Endodermal cell (in vitro differentiated cells): Measurements from ENCODE around the gene ALDH4A1. TPM values are rescaled to one million over a fixed set of nuclear protein-coding genes. Genes with fewer than 3 reads are reported as not detected.

ENCODE experiments used
- DNase-seq: peaks from one replicate; pipeline ENCODE4 v3.0.0-alpha.2; 2017
- H3K27ac ChIP-seq: 2 replicates; pipeline ENCODE4 v1.5.1; 2013; ENCODE audit warnings: mild to moderate bottlenecking, low read depth, low read length, moderate library complexity
- H3K27me3 ChIP-seq: 2 replicates; pipeline ENCODE4 v1.6.1; 2013; ENCODE audit warnings: mild to moderate bottlenecking, low read length, moderate library complexity; ENCODE audit not compliant: insufficient read depth, control insufficient read depth, poor library complexity, severe bottlenecking
- H3K36me3 ChIP-seq: 2 replicates; pipeline ENCODE4 v1.7.0; 2013; ENCODE audit warnings: mild to moderate bottlenecking, low read length, moderate library complexity; ENCODE audit not compliant: control insufficient read depth, insufficient read depth
- H3K4me1 ChIP-seq: one replicate; pipeline ENCODE4 v1.7.0; 2013; ENCODE audit warnings: low read length; ENCODE audit not compliant: control insufficient read depth, insufficient read depth
- H3K4me3 ChIP-seq: 2 replicates; pipeline ENCODE4 v1.5.1; 2013; ENCODE audit warnings: mild to moderate bottlenecking, low read length, moderate library complexity
- H3K9ac ChIP-seq: 2 replicates; pipeline ENCODE4 v1.6.1; 2013; ENCODE audit warnings: mild to moderate bottlenecking, low read length, moderate library complexity; ENCODE audit not compliant: poor library complexity, severe bottlenecking; ENCODE audit errors: extremely low read depth
- H3K9me3 ChIP-seq: 2 replicates; pipeline ENCODE4 v1.6.1; 2013; ENCODE audit warnings: mild to moderate bottlenecking, low read length, moderate library complexity; ENCODE audit not compliant: control insufficient read depth
- H3K27ac Mint-ChIP-seq: 2 replicates; pipeline ENCODE4 v1.8.0; 2020; ENCODE audit warnings: mixed read lengths
- H3K27me3 Mint-ChIP-seq: 2 replicates; pipeline ENCODE4 v1.8.0; 2021; ENCODE audit warnings: mild to moderate bottlenecking, mixed read lengths; ENCODE audit not compliant: insufficient read depth
- H3K36me3 Mint-ChIP-seq: 2 replicates; pipeline ENCODE4 v1.8.0; 2020; ENCODE audit warnings: low read depth, mixed read lengths
- H3K4me1 Mint-ChIP-seq: 2 replicates; pipeline ENCODE4 v1.8.0; 2020; ENCODE audit warnings: mixed read lengths
- H3K4me3 Mint-ChIP-seq: 2 replicates; pipeline ENCODE4 v1.8.0; 2020; ENCODE audit warnings: mild to moderate bottlenecking, moderate library complexity, mixed read lengths
- H3K9me3 Mint-ChIP-seq: 2 replicates; pipeline ENCODE4 v1.8.0; 2020; ENCODE audit warnings: mild to moderate bottlenecking, mixed read lengths
- WGBS, 2 experiments: methylation state at CpG; one replicate each; pipeline versions ENCODE4 v1.1.5 to v1.1.7; 2013; ENCODE audit warnings: missing lambda C conversion rate in 2 of 2, mixed read lengths in 1 of 2; ENCODE audit not compliant: insufficient coverage in 1 of 2, insufficient read length in 1 of 2; 5-methylcytosine and 5-hydroxymethylcytosine counted together
- total RNA-seq, 2 donors: library from RNA; stranded (reverse); fragmentation: NEBNext Ultra II Directional in 1 of 2; extraction: Animal tissue kit (Norgen Biotek cat#: 25700) in 1 of 2; gene quantifications; 2 replicates in 1 of 2; 3 replicates in 1 of 2; pipeline ENCODE4 v1.2.1, GENCODE V29; 2021
- TF ChIP-seq, protein P1 (sequence below): fragments of 200-600 bp; sonication (generic); conservative IDR thresholded peaks from 2 replicates; pipeline ENCODE4 v1.5.0; 2021; ENCODE audit warnings: antibody characterized with exemption, mild to moderate bottlenecking

ALDH4A1 gene
- total RNA-seq, 2 donors from 2014 or later: 7.6 to 18.7 TPM

DNA sequence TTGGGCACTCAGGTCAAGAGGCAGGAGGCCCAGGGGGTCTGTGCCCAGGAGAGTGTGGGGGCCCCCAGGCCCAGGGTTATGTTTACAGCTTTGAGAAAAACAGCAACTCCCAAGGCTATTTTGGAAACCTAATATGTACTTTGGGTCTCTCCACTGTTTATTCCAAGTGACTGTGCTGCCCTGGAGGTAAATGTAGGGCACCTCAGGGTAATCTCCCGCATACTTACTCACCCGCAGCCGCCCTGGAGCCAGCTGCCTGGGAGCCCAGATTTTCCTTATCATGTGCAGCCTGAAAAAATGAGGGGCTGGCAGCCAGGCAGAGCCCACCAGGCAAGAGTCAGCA lies 34.1 kb upstream of the ALDH4A1 start:
- H3K27ac ChIP-seq: no peak overlapping the region
- no peak overlapping the region for H3K4me3 ChIP-seq
- no peaks in the 10 kb centered on the region for H3K36me3 ChIP-seq
- WGBS, 2 experiments: 94 to 100% methylated on average over 3 of the region's 3 CpGs
- H3K4me1 ChIP-seq: peaks cover 8% of the 10 kb centered on the region
- TF ChIP-seq, protein P1, sequence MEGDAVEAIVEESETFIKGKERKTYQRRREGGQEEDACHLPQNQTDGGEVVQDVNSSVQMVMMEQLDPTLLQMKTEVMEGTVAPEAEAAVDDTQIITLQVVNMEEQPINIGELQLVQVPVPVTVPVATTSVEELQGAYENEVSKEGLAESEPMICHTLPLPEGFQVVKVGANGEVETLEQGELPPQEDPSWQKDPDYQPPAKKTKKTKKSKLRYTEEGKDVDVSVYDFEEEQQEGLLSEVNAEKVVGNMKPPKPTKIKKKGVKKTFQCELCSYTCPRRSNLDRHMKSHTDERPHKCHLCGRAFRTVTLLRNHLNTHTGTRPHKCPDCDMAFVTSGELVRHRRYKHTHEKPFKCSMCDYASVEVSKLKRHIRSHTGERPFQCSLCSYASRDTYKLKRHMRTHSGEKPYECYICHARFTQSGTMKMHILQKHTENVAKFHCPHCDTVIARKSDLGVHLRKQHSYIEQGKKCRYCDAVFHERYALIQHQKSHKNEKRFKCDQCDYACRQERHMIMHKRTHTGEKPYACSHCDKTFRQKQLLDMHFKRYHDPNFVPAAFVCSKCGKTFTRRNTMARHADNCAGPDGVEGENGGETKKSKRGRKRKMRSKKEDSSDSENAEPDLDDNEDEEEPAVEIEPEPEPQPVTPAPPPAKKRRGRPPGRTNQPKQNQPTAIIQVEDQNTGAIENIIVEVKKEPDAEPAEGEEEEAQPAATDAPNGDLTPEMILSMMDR: no peak
- no peak overlapping the region for H3K9ac ChIP-seq
- peaks cover 31% of the 10 kb centered on the region for H3K4me1 Mint-ChIP-seq
- H3K27me3 Mint-ChIP-seq: no peaks in the 10 kb centered on the region
- no peak for DNase-seq
- H3K36me3 Mint-ChIP-seq: no peaks in the 10 kb centered on the region
- H3K9me3 ChIP-seq: no peaks in the 10 kb centered on the region
- no peak overlapping the region for H3K4me3 Mint-ChIP-seq
- H3K27me3 ChIP-seq: no peaks in the 10 kb centered on the region
- H3K9me3 Mint-ChIP-seq: no peaks in the 10 kb centered on the region
- H3K27ac Mint-ChIP-seq: no peak overlapping the region

GRCh38 chr1:18934205-18935000 lies 32.0 kb upstream of the ALDH4A1 start:
- WGBS, 2 experiments: 87 to 90% methylated on average over 10 to 13 of the region's 14 CpGs
- H3K36me3 Mint-ChIP-seq: no peaks in the 10 kb centered on the region
- peaks cover 5% of the 10 kb centered on the region for H3K4me1 ChIP-seq
- H3K27ac Mint-ChIP-seq: no peak overlapping the region
- H3K4me1 Mint-ChIP-seq: peaks cover 26% of the 10 kb centered on the region
- no peaks in the 10 kb centered on the region for H3K9me3 ChIP-seq
- TF ChIP-seq, protein P1: no peak
- no peak overlapping the region for H3K27ac ChIP-seq
- H3K27me3 ChIP-seq: no peaks in the 10 kb centered on the region
- H3K9ac ChIP-seq: no peak overlapping the region
- no peaks in the 10 kb centered on the region for H3K9me3 Mint-ChIP-seq
- peaks cover 2% of the 10 kb centered on the region for H3K27me3 Mint-ChIP-seq
- no peak for DNase-seq
- no peak overlapping the region for H3K4me3 ChIP-seq
- H3K4me3 Mint-ChIP-seq: no peak overlapping the region
- H3K36me3 ChIP-seq: no peaks in the 10 kb centered on the region

DNA sequence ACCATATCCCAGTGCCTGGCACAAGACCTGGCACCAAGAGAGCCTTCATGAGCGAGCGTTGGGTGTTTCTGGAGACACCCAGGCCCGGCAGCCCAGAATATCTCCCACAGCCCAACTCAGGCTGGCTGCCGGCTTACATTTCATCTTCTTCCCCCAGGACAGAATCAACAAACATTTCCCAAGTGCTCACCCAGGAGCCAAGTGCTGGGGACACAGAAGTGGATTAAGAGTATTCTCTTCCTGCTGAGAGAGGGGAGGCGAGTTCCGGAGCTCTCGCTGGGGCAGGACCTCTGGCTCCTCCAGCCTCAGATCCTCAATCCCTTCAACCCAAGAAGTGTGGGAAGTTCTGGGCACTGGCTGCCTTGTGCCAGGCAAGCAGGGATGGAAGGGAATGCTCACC lies 30.5 kb upstream of the ALDH4A1 start:
- H3K9me3 Mint-ChIP-seq: no peaks in the 10 kb centered on the region
- H3K27ac ChIP-seq: no peak overlapping the region
- H3K27ac Mint-ChIP-seq: peak overlapping the region; percentile 45
- H3K36me3 ChIP-seq: no peaks in the 10 kb centered on the region
- H3K4me1 Mint-ChIP-seq: peaks cover 27% of the 10 kb centered on the region
- peaks cover 2% of the 10 kb centered on the region for H3K27me3 Mint-ChIP-seq
- H3K36me3 Mint-ChIP-seq: no peaks in the 10 kb centered on the region
- TF ChIP-seq, protein P1: no peak
- DNase-seq: peak; percentile 71
- no peak overlapping the region for H3K4me3 Mint-ChIP-seq
- no peaks in the 10 kb centered on the region for H3K9me3 ChIP-seq
- 56 to 80% methylated on average over 1 to 7 of the region's 7 CpGs for WGBS, 2 experiments
- H3K4me1 ChIP-seq: no peaks in the 10 kb centered on the region
- no peak overlapping the region for H3K9ac ChIP-seq
- H3K4me3 ChIP-seq: no peak overlapping the region
- no peaks in the 10 kb centered on the region for H3K27me3 ChIP-seq
